Peyer's patch (tissue), 4 donors: ENCODE measurements around the gene ZBTB20.

Experiments
- CTCF ChIP-seq, 6 experiments: fragments of 450-650 bp in 4 of 6; fragments of 200-600 bp in 2 of 6; sonication (generic) in 1 of 6; IDR thresholded peaks; one replicate each; pipeline ENCODE4 v1.5.1; 2017 to 2019; ENCODE audit warnings: antibody characterized with exemption in 6 of 6, mild to moderate bottlenecking in 3 of 6, moderate library complexity in 1 of 6
- POLR2A ChIP-seq, 2 donors: fragments of 450-650 bp; IDR thresholded peaks; one replicate each; pipeline ENCODE4 v1.5.1; 2017; ENCODE audit warnings: antibody characterized with exemption in 2 of 2, mild to moderate bottlenecking in 2 of 2, moderate library complexity in 2 of 2

GRCh38 chr3:115111632-115112031, 35.5 kb downstream of the ZBTB20 start:
- TF ChIP-seq CTCF (IDR thresholded peaks at IDR 0.05), result no peak
- TF ChIP-seq POLR2A (IDR thresholded peaks at IDR 0.05), result no peak
